ENCODE data around the gene CCSER2.

Gene CCSER2

GRCh38 chr10:84548869-84549268 is 220.5 kb downstream of the CCSER2 start:
- DNase-seq (ENCODE audit: low read depth in 3 of 3): no peak

DNA sequence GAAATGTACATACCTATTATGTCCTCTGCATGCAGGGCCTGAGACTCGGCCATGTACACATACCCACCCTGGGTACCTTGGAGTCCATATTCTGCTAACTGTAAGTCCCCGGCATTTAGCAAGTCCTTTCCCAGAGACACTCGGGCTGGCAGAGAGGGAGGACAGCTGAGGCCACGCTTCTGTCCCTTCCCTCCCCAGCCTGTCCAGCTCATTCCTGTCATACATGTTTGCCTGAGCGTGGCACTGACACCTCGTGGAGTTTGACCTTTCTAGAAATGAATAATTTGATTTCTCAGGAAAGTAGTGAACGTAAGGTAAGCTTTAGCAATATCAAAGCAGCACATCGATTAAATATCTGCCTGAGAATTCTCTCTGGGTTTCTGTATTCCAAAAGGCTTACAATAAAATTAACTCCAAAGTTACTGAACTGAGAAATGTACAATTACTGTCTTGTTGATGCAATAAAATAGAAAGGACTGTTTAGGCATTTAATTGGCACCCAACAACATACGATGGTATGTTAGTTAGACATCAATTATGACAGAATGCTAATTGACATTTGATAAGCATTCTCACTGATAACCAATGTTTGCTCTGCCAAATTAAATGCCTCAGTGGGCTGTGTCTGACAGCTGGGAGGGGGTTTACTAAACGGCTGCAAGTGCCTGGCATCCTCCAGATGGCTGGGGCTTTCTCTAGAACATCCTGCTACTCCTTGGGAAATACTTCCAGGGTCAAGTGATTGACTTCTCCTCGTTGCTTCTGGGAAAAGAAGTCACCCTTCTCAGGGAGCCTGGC is 221.2 kb downstream of the CCSER2 start:
- DNase-seq (ENCODE audit: low read depth in 3 of 3): no peak

- no peak for DNase-seq (ENCODE audit: low read depth in 3 of 3)
Observed at GRCh38 chr10:84550756-84551436, 222.5 kb downstream of the CCSER2 start.

GRCh38 chr10:84551437-84552120 is 223.2 kb downstream of the CCSER2 start:
- no peak for DNase-seq (ENCODE audit: low read depth in 3 of 3)

- DNase-seq (ENCODE audit: low read depth in 3 of 3): no peak
Observed at GRCh38 chr10:84552478-84552877, 224.1 kb downstream of the CCSER2 start.

DNA sequence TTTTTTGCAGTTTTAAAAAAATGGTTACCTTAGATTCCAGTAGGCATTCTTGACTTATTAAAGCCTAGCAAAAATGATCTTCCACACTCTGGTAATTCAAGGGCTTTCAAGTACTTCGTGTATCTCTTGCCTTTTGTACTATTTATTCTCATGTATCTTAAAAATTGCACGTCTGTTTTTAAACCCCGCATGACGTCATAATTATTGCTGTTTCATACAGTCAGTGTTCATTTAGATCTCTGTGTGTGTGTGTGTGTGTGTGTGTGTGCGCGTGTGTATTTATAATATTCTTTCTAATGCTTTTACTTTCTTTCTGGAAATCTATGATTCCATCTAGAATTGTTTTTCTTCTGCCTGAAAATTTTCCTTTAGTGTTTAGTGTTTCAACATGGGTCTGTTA is 234.2 kb downstream of the CCSER2 start:
- DNase-seq (ENCODE audit: low read depth in 3 of 3): no peak

DNA sequence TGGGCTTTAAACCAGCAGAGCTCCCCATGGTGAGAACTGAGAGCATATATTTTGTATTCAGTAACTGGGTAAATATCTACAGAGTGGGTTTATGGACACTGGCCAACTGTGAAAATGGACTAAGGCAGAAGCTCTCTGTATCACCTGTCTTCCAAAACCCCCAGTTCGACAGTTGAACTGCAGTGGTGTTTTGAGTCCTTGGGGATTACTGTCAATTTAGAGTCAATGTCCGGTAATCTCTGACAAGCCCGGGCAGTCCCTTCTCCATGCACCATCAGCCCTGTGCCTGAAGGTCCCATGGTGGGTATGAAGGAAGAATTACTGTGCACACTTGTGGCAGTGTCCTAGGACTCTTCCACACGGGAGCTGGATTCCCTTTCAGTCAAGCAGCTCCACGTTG is 235.0 kb downstream of the CCSER2 start:
- DNase-seq (ENCODE audit: low read depth in 3 of 3): no peak

DNA sequence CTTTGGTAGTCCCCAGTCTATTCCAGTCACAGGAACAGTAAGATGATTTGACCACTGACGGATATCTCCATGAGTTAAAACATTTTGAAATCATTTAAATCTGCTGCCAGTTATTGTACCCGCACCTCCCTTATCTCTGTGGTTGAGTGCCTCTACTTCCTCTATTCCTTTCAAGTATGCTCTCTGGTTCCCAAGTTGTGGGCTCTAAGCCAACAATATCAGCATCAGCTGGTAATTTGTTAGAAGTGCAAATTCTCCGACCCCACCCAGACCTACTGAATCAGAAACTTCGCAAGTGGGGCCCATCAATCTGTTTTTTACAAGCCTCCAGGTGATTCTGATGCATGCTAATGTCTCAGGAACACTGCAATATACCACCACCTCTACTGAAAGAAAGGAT is 235.5 kb downstream of the CCSER2 start:
- no peak for DNase-seq (ENCODE audit: low read depth in 3 of 3)

DNA sequence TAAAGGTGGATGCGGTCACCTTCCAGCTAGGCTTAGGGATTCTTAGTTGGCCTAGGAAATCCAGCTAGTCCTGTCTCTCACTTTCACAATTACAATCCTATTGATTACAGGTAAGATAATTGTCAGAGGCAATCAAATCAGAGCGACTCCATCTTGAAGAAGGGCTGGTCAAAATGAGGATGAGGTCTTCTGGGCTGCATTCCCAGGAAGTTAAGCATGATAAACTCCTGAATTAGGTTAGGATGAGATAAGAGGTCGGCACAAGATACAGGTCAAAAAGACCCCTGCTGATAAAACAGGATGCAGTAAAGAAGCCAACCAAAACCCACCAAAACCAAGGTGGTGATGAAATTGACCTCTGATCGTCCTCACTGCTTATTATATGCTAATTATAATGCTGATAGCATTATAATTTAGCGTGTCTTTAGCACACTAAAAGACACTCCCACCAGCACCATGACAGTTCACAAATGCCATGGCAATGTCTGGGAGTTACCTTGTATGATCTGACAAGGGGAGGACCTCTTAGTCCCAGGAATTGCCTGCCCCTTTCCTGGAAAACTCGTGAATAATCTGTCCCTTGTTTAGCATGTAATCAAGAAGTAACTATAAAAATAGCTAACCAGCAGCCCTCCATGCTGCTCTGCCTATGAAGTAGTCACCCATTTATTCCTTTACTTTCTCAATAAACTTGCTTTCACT is 237.6 kb downstream of the CCSER2 start:
- DNase-seq (ENCODE audit: low read depth in 3 of 3): no peak

GRCh38 chr10:84567133-84567532 is 238.7 kb downstream of the CCSER2 start:
- no peak for DNase-seq (ENCODE audit: low read depth in 3 of 3)

All from stimulated activated CD4-positive, alpha-beta T cell treated with anti-CD3 and anti-CD28 coated beads, TNF-alpha, amount 100 ng/mL, for 24 hours (primary cell).